HEK293 (cell line): Measurements from ENCODE around the gene ALG3.
A peak's percentile ranks its signal among the peaks of the same experiment; 100 is the strongest.

Experiments used
- BCL11A ChIP-seq: fragments of 450-650 bp; formaldehyde crosslinking; IDR thresholded peaks from 2 replicates; pipeline ENCODE4 v1.5.1; 2016; ENCODE audit warnings: low read depth, missing biosample characterization, missing genetic modification characterization
- GFI1B ChIP-seq: fragments of 450-650 bp; formaldehyde crosslinking; IDR thresholded peaks from 2 replicates; pipeline ENCODE4 v1.5.1; 2016; ENCODE audit warnings: missing biosample characterization, missing genetic modification characterization
- GLI4 ChIP-seq: fragments of 450-650 bp; formaldehyde crosslinking; IDR thresholded peaks from 2 replicates; pipeline ENCODE4 v1.5.1; 2016; ENCODE audit warnings: missing biosample characterization, missing genetic modification characterization
- HOXD13 ChIP-seq: sonication (generic); formaldehyde crosslinking; IDR thresholded peaks from 2 replicates; pipeline ENCODE4 v1.8.0; 2022; ENCODE audit warnings: missing genetic modification reagents, borderline replicate concordance
- IKZF3 ChIP-seq: fragments of 450-650 bp; IDR thresholded peaks from 2 replicates; pipeline ENCODE4 v1.5.0; 2018; ENCODE audit warnings: missing biosample characterization, mild to moderate bottlenecking, missing genetic modification characterization, moderate library complexity
- KLF1 ChIP-seq: fragments of 450-650 bp; formaldehyde crosslinking; IDR thresholded peaks from 2 replicates; pipeline ENCODE4 v1.5.1; 2016; ENCODE audit warnings: missing biosample characterization, missing genetic modification characterization
- KLF8 ChIP-seq: fragments of 450-650 bp; formaldehyde crosslinking; IDR thresholded peaks from 2 replicates; pipeline ENCODE4 v1.5.1; 2016; ENCODE audit warnings: missing biosample characterization, missing genetic modification characterization
- RBAK ChIP-seq: fragments of 450-650 bp; formaldehyde crosslinking; IDR thresholded peaks from 2 replicates; pipeline ENCODE4 v1.5.1; 2016; ENCODE audit warnings: missing biosample characterization, missing genetic modification characterization
- SALL2 ChIP-seq: fragments of 450-650 bp; formaldehyde crosslinking; IDR thresholded peaks from 2 replicates; pipeline ENCODE4 v1.5.0; 2017; ENCODE audit warnings: missing biosample characterization, mild to moderate bottlenecking, missing genetic modification characterization, borderline replicate concordance
- SCRT1 ChIP-seq: fragments of 450-650 bp; formaldehyde crosslinking; IDR thresholded peaks from 2 replicates; pipeline ENCODE4 v1.5.1; 2016; ENCODE audit warnings: missing biosample characterization, missing genetic modification characterization, borderline replicate concordance
- SETDB1 ChIP-seq: IDR thresholded peaks from one replicate; pipeline ENCODE4 v1.6.1; 2017; ENCODE audit warnings: mild to moderate bottlenecking, low read length, moderate library complexity, mixed read lengths; ENCODE audit not compliant: insufficient read length
- SP2 ChIP-seq: fragments of 450-650 bp; formaldehyde crosslinking; IDR thresholded peaks from 2 replicates; pipeline ENCODE4 v1.5.1; 2016; ENCODE audit warnings: missing biosample characterization, missing genetic modification characterization
- SP3 ChIP-seq: fragments of 450-650 bp; formaldehyde crosslinking; IDR thresholded peaks from 2 replicates; pipeline ENCODE4 v1.5.1; 2016; ENCODE audit warnings: missing biosample characterization, missing genetic modification characterization
- SP7 ChIP-seq: fragments of 450-650 bp; formaldehyde crosslinking; IDR thresholded peaks from 2 replicates; pipeline ENCODE4 v1.5.1; 2016; ENCODE audit warnings: missing biosample characterization, missing genetic modification characterization
- ZEB2 ChIP-seq: fragments of 450-650 bp; formaldehyde crosslinking; IDR thresholded peaks from 2 replicates; pipeline ENCODE4 v1.5.1; 2016; ENCODE audit warnings: missing biosample characterization, missing genetic modification characterization
- ZFP41 ChIP-seq: fragments of 450-650 bp; formaldehyde crosslinking; IDR thresholded peaks from 2 replicates; pipeline ENCODE4 v1.5.1; 2016; ENCODE audit warnings: missing biosample characterization, missing genetic modification characterization, borderline replicate concordance
- ZNF146 ChIP-seq: fragments of 450-650 bp; formaldehyde crosslinking; IDR thresholded peaks from 2 replicates; pipeline ENCODE4 v1.5.1; 2016; ENCODE audit warnings: missing biosample characterization, missing genetic modification characterization
- ZNF184 ChIP-seq: fragments of 450-650 bp; IDR thresholded peaks from 2 replicates; pipeline ENCODE4 v1.5.1; 2018; ENCODE audit warnings: missing biosample characterization, mild to moderate bottlenecking, missing genetic modification characterization
- ZNF26 ChIP-seq: fragments of 450-650 bp; formaldehyde crosslinking; IDR thresholded peaks from 2 replicates; pipeline ENCODE4 v1.5.1; 2016; ENCODE audit warnings: missing biosample characterization, missing genetic modification characterization
- ZNF274 ChIP-seq, 2 experiments: fragments of 200-500 bp in 1 of 2; fragments of 450-650 bp in 1 of 2; sonication (Bioruptor generic) in 1 of 2; formaldehyde crosslinking in 1 of 2; IDR thresholded peaks; 2 replicates each; pipeline versions ENCODE4 v1.5.1 to v1.6.1; 2014 to 2016; ENCODE audit warnings: borderline replicate concordance in 1 of 2, inconsistent platforms in 1 of 2, low read length in 1 of 2, missing biosample characterization in 1 of 2, missing genetic modification characterization in 1 of 2
- ZNF324 ChIP-seq: fragments of 450-650 bp; formaldehyde crosslinking; IDR thresholded peaks from 2 replicates; pipeline ENCODE4 v1.5.1; 2016; ENCODE audit warnings: missing biosample characterization, missing genetic modification characterization
- ZNF37A ChIP-seq: fragments of 450-650 bp; IDR thresholded peaks from 2 replicates; pipeline ENCODE4 v1.5.1; 2018; ENCODE audit warnings: missing biosample characterization, missing genetic modification characterization
- ZNF391 ChIP-seq: fragments of 450-650 bp; formaldehyde crosslinking; IDR thresholded peaks from 2 replicates; pipeline ENCODE4 v1.5.1; 2016; ENCODE audit warnings: low read depth, missing biosample characterization, missing genetic modification characterization, borderline replicate concordance
- ZNF548 ChIP-seq: fragments of 450-650 bp; formaldehyde crosslinking; IDR thresholded peaks from 2 replicates; pipeline ENCODE4 v1.5.1; 2016; ENCODE audit warnings: missing biosample characterization, missing genetic modification characterization
- ZNF670 ChIP-seq: fragments of 450-650 bp; formaldehyde crosslinking; IDR thresholded peaks from 2 replicates; pipeline ENCODE4 v1.5.1; 2016; ENCODE audit warnings: missing biosample characterization, missing genetic modification characterization, low read depth
- ZNF830 ChIP-seq: fragments of 450-650 bp; IDR thresholded peaks from 2 replicates; pipeline ENCODE4 v1.5.0; 2018; ENCODE audit warnings: missing biosample characterization, missing genetic modification characterization, low read depth, mild to moderate bottlenecking, moderate library complexity
- ZSCAN23 ChIP-seq: fragments of 450-650 bp; formaldehyde crosslinking; IDR thresholded peaks from 2 replicates; pipeline ENCODE4 v1.5.1; 2016; ENCODE audit warnings: missing biosample characterization, missing genetic modification characterization
- TF ChIP-seq, protein P1 (sequence below): fragments of 450-650 bp; IDR thresholded peaks from 2 replicates; pipeline ENCODE4 v1.5.1; 2018; ENCODE audit warnings: missing biosample characterization, mild to moderate bottlenecking, missing genetic modification characterization
- TF ChIP-seq, protein P2 (sequence below): fragments of 450-650 bp; formaldehyde crosslinking; IDR thresholded peaks from 2 replicates; pipeline ENCODE4 v1.5.1; 2016; ENCODE audit warnings: missing biosample characterization, missing genetic modification characterization
- TF ChIP-seq, protein P3 (sequence below): fragments of 450-650 bp; formaldehyde crosslinking; IDR thresholded peaks from 2 replicates; pipeline ENCODE4 v1.5.0; 2017; ENCODE audit warnings: missing biosample characterization, missing genetic modification characterization, borderline replicate concordance
- TF ChIP-seq, protein P4 (sequence below): fragments of 450-650 bp; IDR thresholded peaks from 2 replicates; pipeline ENCODE4 v1.5.1; 2018; ENCODE audit warnings: missing biosample characterization, missing genetic modification characterization

The ALG3 gene

GRCh38 chr3:184261854-184262763 lies 13.3 kb upstream of the ALG3 start (continued):
- TF ChIP-seq, protein P1, sequence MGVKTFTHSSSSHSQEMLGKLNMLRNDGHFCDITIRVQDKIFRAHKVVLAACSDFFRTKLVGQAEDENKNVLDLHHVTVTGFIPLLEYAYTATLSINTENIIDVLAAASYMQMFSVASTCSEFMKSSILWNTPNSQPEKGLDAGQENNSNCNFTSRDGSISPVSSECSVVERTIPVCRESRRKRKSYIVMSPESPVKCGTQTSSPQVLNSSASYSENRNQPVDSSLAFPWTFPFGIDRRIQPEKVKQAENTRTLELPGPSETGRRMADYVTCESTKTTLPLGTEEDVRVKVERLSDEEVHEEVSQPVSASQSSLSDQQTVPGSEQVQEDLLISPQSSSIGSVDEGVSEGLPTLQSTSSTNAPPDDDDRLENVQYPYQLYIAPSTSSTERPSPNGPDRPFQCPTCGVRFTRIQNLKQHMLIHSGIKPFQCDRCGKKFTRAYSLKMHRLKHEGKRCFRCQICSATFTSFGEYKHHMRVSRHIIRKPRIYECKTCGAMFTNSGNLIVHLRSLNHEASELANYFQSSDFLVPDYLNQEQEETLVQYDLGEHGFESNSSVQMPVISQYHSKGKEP (tag by site-specific recombination): no peak
- TF ChIP-seq SP7 (tag by site-specific recombination): peak; percentile 68; the same call in 1 of the 2 replicates
- TF ChIP-seq ZNF37A (tag by site-specific recombination): no peak
- no peak for TF ChIP-seq KLF1 (tag by site-specific recombination)
- no peak; the same call in 1 of the 2 replicates for TF ChIP-seq IKZF3 (tag by site-specific recombination)
- no peak for TF ChIP-seq ZNF26
- no peak for TF ChIP-seq ZNF548
- TF ChIP-seq, protein P2, sequence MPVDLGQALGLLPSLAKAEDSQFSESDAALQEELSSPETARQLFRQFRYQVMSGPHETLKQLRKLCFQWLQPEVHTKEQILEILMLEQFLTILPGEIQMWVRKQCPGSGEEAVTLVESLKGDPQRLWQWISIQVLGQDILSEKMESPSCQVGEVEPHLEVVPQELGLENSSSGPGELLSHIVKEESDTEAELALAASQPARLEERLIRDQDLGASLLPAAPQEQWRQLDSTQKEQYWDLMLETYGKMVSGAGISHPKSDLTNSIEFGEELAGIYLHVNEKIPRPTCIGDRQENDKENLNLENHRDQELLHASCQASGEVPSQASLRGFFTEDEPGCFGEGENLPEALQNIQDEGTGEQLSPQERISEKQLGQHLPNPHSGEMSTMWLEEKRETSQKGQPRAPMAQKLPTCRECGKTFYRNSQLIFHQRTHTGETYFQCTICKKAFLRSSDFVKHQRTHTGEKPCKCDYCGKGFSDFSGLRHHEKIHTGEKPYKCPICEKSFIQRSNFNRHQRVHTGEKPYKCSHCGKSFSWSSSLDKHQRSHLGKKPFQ: no peak
- TF ChIP-seq, protein P3, sequence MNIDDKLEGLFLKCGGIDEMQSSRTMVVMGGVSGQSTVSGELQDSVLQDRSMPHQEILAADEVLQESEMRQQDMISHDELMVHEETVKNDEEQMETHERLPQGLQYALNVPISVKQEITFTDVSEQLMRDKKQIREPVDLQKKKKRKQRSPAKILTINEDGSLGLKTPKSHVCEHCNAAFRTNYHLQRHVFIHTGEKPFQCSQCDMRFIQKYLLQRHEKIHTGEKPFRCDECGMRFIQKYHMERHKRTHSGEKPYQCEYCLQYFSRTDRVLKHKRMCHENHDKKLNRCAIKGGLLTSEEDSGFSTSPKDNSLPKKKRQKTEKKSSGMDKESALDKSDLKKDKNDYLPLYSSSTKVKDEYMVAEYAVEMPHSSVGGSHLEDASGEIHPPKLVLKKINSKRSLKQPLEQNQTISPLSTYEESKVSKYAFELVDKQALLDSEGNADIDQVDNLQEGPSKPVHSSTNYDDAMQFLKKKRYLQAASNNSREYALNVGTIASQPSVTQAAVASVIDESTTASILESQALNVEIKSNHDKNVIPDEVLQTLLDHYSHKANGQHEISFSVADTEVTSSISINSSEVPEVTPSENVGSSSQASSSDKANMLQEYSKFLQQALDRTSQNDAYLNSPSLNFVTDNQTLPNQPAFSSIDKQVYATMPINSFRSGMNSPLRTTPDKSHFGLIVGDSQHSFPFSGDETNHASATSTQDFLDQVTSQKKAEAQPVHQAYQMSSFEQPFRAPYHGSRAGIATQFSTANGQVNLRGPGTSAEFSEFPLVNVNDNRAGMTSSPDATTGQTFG (tag by site-specific recombination): no peak
- TF ChIP-seq ZNF830: no peak
- 0 out of 2 replicates have a peak, but pooled peaks have one; percentile 39 for TF ChIP-seq ZEB2 (tag by site-specific recombination)
- peak; percentile 87 for TF ChIP-seq SP3
- TF ChIP-seq ZNF184 (tag by site-specific recombination): no peak
- no peak for TF ChIP-seq SETDB1
- TF ChIP-seq ZSCAN23 (tag by site-specific recombination): 0 out of 2 replicates have a peak, but pooled peaks have one; percentile 30
- no peak for TF ChIP-seq ZNF670 (tag by site-specific recombination)
- no peak for TF ChIP-seq ZFP41 (tag by site-specific recombination)
- no peak for TF ChIP-seq ZNF146 (tag by site-specific recombination)
- no peak for TF ChIP-seq RBAK (tag by site-specific recombination)
- TF ChIP-seq BCL11A (tag by site-specific recombination): no peak
- TF ChIP-seq, protein P4, sequence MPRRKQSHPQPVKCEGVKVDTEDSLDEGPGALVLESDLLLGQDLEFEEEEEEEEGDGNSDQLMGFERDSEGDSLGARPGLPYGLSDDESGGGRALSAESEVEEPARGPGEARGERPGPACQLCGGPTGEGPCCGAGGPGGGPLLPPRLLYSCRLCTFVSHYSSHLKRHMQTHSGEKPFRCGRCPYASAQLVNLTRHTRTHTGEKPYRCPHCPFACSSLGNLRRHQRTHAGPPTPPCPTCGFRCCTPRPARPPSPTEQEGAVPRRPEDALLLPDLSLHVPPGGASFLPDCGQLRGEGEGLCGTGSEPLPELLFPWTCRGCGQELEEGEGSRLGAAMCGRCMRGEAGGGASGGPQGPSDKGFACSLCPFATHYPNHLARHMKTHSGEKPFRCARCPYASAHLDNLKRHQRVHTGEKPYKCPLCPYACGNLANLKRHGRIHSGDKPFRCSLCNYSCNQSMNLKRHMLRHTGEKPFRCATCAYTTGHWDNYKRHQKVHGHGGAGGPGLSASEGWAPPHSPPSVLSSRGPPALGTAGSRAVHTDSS (tag by site-specific recombination): no peak
- TF ChIP-seq GFI1B (tag by site-specific recombination): no peak
- TF ChIP-seq ZNF324 (tag by site-specific recombination): no peak
- TF ChIP-seq SCRT1: 0 out of 2 replicates have a peak, but pooled peaks have one; percentile 16
- no peak for TF ChIP-seq GLI4 (tag by site-specific recombination)
- peak; percentile 68 for TF ChIP-seq SP2 (tag by site-specific recombination)
- 0 out of 2 replicates have a peak, but pooled peaks have one; percentile 49 for TF ChIP-seq KLF8 (tag by site-specific recombination)
- TF ChIP-seq ZNF391 (tag by site-specific recombination): peak; percentile 78; the same call in 1 of the 2 replicates
- TF ChIP-seq ZNF274 (IDR thresholded peaks at IDR 0.05; ENCODE audit: low read length): no peak
- no peak for TF ChIP-seq ZNF274 (tag by site-specific recombination; IDR thresholded peaks at IDR 0.05; ENCODE audit: borderline replicate concordance)
- no peak for TF ChIP-seq HOXD13 (CRISPR knock-in tag)
- no peak for TF ChIP-seq SALL2
